Vagina (tissue), 2 donors: ENCODE results near the gene NT5C1B.

ENCODE experiments used
- POLR2A ChIP-seq, 2 donors: fragments of 450-650 bp; IDR thresholded peaks; one replicate each; pipeline ENCODE4 v1.6.1; 2017; ENCODE audit warnings: antibody characterized with exemption in 2 of 2, mild to moderate bottlenecking in 2 of 2, moderate library complexity in 2 of 2
- POLR2AphosphoS5 ChIP-seq, 2 donors: sonication (generic); formaldehyde crosslinking; IDR thresholded peaks; one replicate each; pipeline ENCODE4 v1.9.0; 2017; ENCODE audit warnings: antibody characterized with exemption in 2 of 2, mild to moderate bottlenecking in 2 of 2, low read depth in 1 of 2; ENCODE audit not compliant: insufficient read depth in 1 of 2
- TF ChIP-seq, protein P1 (sequence below), 3 experiments: fragments of 450-650 bp in 2 of 3; fragments of 200-600 bp in 1 of 3; sonication (generic) in 1 of 3; IDR thresholded peaks; one replicate each; pipeline ENCODE4 v1.5.1; 2017 to 2019; ENCODE audit warnings: antibody characterized with exemption in 3 of 3, mild to moderate bottlenecking in 2 of 3, moderate library complexity in 2 of 3

DNA sequence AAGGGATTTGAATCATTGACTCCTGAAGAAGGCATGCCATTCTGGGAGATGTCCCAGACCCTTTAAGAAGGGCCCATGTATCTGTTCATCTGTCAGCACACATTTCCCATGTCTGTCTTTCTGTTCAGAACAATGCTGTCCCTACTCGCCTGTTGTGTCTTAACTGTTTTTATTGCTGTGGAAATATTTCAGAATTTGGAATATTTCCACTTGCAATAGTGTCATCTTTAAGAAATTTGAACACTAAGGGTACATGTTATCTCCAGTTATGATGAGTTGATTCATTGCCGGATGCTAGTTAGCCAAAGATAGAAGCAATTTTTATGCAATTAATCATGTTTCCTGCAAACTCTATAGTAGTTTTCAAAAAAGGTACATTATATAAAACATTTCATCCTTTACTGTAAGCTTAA, 36.9 kb upstream of the NT5C1B start:
- TF ChIP-seq, protein P1, sequence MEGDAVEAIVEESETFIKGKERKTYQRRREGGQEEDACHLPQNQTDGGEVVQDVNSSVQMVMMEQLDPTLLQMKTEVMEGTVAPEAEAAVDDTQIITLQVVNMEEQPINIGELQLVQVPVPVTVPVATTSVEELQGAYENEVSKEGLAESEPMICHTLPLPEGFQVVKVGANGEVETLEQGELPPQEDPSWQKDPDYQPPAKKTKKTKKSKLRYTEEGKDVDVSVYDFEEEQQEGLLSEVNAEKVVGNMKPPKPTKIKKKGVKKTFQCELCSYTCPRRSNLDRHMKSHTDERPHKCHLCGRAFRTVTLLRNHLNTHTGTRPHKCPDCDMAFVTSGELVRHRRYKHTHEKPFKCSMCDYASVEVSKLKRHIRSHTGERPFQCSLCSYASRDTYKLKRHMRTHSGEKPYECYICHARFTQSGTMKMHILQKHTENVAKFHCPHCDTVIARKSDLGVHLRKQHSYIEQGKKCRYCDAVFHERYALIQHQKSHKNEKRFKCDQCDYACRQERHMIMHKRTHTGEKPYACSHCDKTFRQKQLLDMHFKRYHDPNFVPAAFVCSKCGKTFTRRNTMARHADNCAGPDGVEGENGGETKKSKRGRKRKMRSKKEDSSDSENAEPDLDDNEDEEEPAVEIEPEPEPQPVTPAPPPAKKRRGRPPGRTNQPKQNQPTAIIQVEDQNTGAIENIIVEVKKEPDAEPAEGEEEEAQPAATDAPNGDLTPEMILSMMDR (IDR thresholded peaks at IDR 0.05): no peak
- TF ChIP-seq POLR2A (IDR thresholded peaks at IDR 0.05): no peak
- TF ChIP-seq POLR2AphosphoS5 (IDR thresholded peaks at IDR 0.05; ENCODE audit: insufficient read depth in 1 of 2, low read depth in 1 of 2): no peak
